HepG2 (cell line): ENCODE data around the gene FSHR. TPM values are rescaled to one million over a fixed set of nuclear protein-coding genes. Genes with fewer than 3 reads are reported as not detected.

Source experiments
- ATAC-seq: fragments of 200-7000 bp; cut with Tn5 transposase; 3 replicates; pipeline ENCODE4 v1.9.1; 2020; ENCODE audit warnings: mild to moderate bottlenecking, moderate library complexity
- BruUV-seq: library from RNA; stranded (reverse); fragments of 400-500 nt; replicated peaks from 2 replicates; lab custom pipeline; 2021; lab: Mats Ljungman, UMichigan
- CTCF ChIA-PET: fragments of 300-600 bp; formaldehyde crosslinking; extraction: SDS; loops from one replicate; lab custom pipeline; 2021; ENCODE audit warnings: low total read pairs, inconsistent platforms, low intra/inter-chr PET ratio; lab: Yijun Ruan, JAX
- POLR2A ChIA-PET: fragments of 350-600 bp; sonication (Branson Sonifier 250); formaldehyde crosslinking; loops from one replicate; lab custom pipeline; 2020; ENCODE audit warnings: antibody characterized with exemption, inconsistent platforms; lab: Yijun Ruan, JAX
- DNase-seq: peaks from one replicate; pipeline ENCODE4 v3.0.0-alpha.2; 2015; ENCODE audit warnings: low spot score
- FAIRE-seq: peaks from 3 replicates; lab custom pipeline; 2011; peaks lifted over from hg19 to GRCh38; lab: Jason Lieb, UNC
- H2AFZ ChIP-seq: one replicate; pipeline ENCODE4 v1.6.1; 2011; ENCODE audit warnings: low read length, inconsistent platforms
- H3K27ac ChIP-seq: fragments of 300-600 bp; 3 replicates; pipeline ENCODE4 v1.8.0; 2011; ENCODE audit warnings: mixed run types, mild to moderate bottlenecking, mixed read lengths, low read length, inconsistent platforms; ENCODE audit not compliant: insufficient read depth; ENCODE audit errors: extremely low read length
- H3K27me3 ChIP-seq, 2 experiments: fragments of 200-600 bp in 1 of 2; 2 replicates in 1 of 2; 3 replicates in 1 of 2; pipeline versions ENCODE4 v1.6.0 to v1.8.0; 2011; ENCODE audit warnings: low read length in 2 of 2, mild to moderate bottlenecking in 2 of 2, moderate library complexity in 2 of 2, inconsistent platforms in 1 of 2; ENCODE audit not compliant: insufficient read depth in 2 of 2, control insufficient read depth in 1 of 2
- H3K36me3 ChIP-seq, 2 experiments: fragments of 200-600 bp in 1 of 2; replicated peaks in 1 of 2; 2 replicates in 1 of 2; 3 replicates in 1 of 2; pipeline versions ENCODE4 v1.5.1 to v1.8.0; 2011; ENCODE audit warnings: low read length in 2 of 2, inconsistent platforms in 1 of 2; ENCODE audit not compliant: insufficient read depth in 2 of 2, control insufficient read depth in 1 of 2
- H3K4me1 ChIP-seq: 2 replicates; pipeline ENCODE4 v1.5.1; 2012; ENCODE audit warnings: low read length, inconsistent platforms; ENCODE audit not compliant: insufficient read depth
- H3K4me2 ChIP-seq: 2 replicates; pipeline ENCODE4 v1.6.0; 2011; ENCODE audit warnings: low read depth, low read length, inconsistent platforms
- H3K4me3 ChIP-seq, 3 experiments: fragments of 200-600 bp in 1 of 3; sonication (generic), shearing (Covaris generic) in 1 of 3; replicated peaks in 1 of 3; 2 replicates each; pipeline ENCODE4 v1.5.1; 2011 to 2016; ENCODE audit warnings: low read length in 3 of 3, inconsistent platforms in 2 of 3, low read depth in 2 of 3, mild to moderate bottlenecking in 2 of 3, control low read depth in 1 of 3, mixed read lengths in 1 of 3; ENCODE audit not compliant: insufficient read depth in 1 of 3
- H3K79me2 ChIP-seq: one replicate; pipeline ENCODE4 v1.6.1; 2011; ENCODE audit warnings: low read length, inconsistent platforms; ENCODE audit not compliant: insufficient read depth
- H3K9ac ChIP-seq: 2 replicates; pipeline ENCODE4 v1.6.0; 2011; ENCODE audit warnings: mild to moderate bottlenecking, low read depth, low read length, inconsistent platforms; ENCODE audit not compliant: insufficient read depth
- H3K9me3 ChIP-seq: 2 replicates; pipeline ENCODE4 v1.5.1; 2012; ENCODE audit warnings: mild to moderate bottlenecking, low read length
- H4K20me1 ChIP-seq: 2 replicates; pipeline ENCODE4 v1.6.0; 2011; ENCODE audit warnings: inconsistent platforms, mild to moderate bottlenecking, low read length, moderate library complexity; ENCODE audit not compliant: insufficient read depth
- ADNP ChIP-seq: sonication (generic); formaldehyde crosslinking; IDR thresholded peaks from 2 replicates; pipeline ENCODE4 v1.4.0; 2020; ENCODE audit warnings: missing genetic modification reagents
- FOXO4 ChIP-seq: sonication (generic); formaldehyde crosslinking; conservative IDR thresholded peaks from 2 replicates; pipeline ENCODE4 v1.8.1; 2023; ENCODE audit warnings: missing genetic modification reagents
- HES4 ChIP-seq: sonication (generic); formaldehyde crosslinking; IDR thresholded peaks from 2 replicates; pipeline ENCODE4 v1.9.0; 2021; ENCODE audit warnings: mild to moderate bottlenecking, missing genetic modification reagents, borderline replicate concordance
- KDM1A ChIP-seq: IDR thresholded peaks from 2 replicates; pipeline ENCODE4 v1.6.1; 2016; ENCODE audit warnings: missing compliant biosample characterization
- MIER3 ChIP-seq: IDR thresholded peaks from 2 replicates; pipeline ENCODE4 v1.6.1; 2016; ENCODE audit warnings: missing compliant biosample characterization, borderline replicate concordance
- NONO ChIP-seq, 2 experiments: fragments of 450-650 bp in 1 of 2; sonication (generic) in 1 of 2; formaldehyde crosslinking in 1 of 2; IDR thresholded peaks in 1 of 2; conservative IDR thresholded peaks in 1 of 2; 2 replicates each; pipeline versions ENCODE4 v1.6.1 to v1.8.0; 2017 to 2022; ENCODE audit warnings: mild to moderate bottlenecking in 1 of 2, missing genetic modification reagents in 1 of 2, moderate library complexity in 1 of 2
- RNF2 ChIP-seq: fragments of 450-650 bp; conservative IDR thresholded peaks from 2 replicates; pipeline ENCODE4 v1.6.1; 2016; ENCODE audit warnings: low read depth
- SNAPC5 ChIP-seq: sonication (generic); formaldehyde crosslinking; IDR thresholded peaks from 2 replicates; pipeline ENCODE4 v1.8.1; 2023; ENCODE audit warnings: mild to moderate bottlenecking, missing genetic modification reagents, borderline replicate concordance
- TRIM22 ChIP-seq: fragments of 450-650 bp; IDR thresholded peaks from 2 replicates; pipeline ENCODE4 v1.6.1; 2017
- XRCC5 ChIP-seq: fragments of 200-400 bp; formaldehyde crosslinking; optimal IDR thresholded peaks from 2 replicates; pipeline ENCODE3; 2017; ENCODE audit warnings: mild to moderate bottlenecking, low read length
- ZNF496 ChIP-seq: sonication (generic); formaldehyde crosslinking; IDR thresholded peaks from 2 replicates; pipeline ENCODE4 v1.8.1; 2023; ENCODE audit warnings: mild to moderate bottlenecking, moderate library complexity, missing genetic modification reagents; ENCODE audit not compliant: insufficient replicate concordance
- ZNF547 ChIP-seq: sonication (generic); formaldehyde crosslinking; IDR thresholded peaks from 2 replicates; pipeline ENCODE4 v1.5.1; 2020; ENCODE audit warnings: mild to moderate bottlenecking, missing genetic modification reagents
- ZNF557 ChIP-seq: sonication (generic); formaldehyde crosslinking; IDR thresholded peaks from 2 replicates; pipeline ENCODE4 v1.4.0; 2020; ENCODE audit warnings: missing genetic modification reagents
- ZNF747 ChIP-seq: sonication (generic); formaldehyde crosslinking; IDR thresholded peaks from 2 replicates; pipeline ENCODE4 v1.8.1; 2023; ENCODE audit warnings: missing genetic modification reagents, mild to moderate bottlenecking, borderline replicate concordance
- WGBS: methylation state at CpG from one replicate; pipeline ENCODE4 v1.1.6; 2017; ENCODE audit warnings: low lambda C conversion rate; 5-methylcytosine and 5-hydroxymethylcytosine counted together
- in situ Hi-C: cut with HindIII; loops from 2 replicates; pipeline ENCODE4 v1.10.0; 2017; ENCODE audit warnings: low pct_unique_long_range_greater_than_20kb; ENCODE audit not compliant: extremely low pct_ligation_motif_present
- intact Hi-C: fragments of 100-400 bp; cut with micrococcal nuclease; formaldehyde crosslinking; loops from one replicate; pipeline ENCODE4 v1.10.0; 2022; ENCODE audit not compliant: unreplicated experiment
- polyA plus RNA-seq, 8 experiments: library from polyadenylated mRNA; depleted of rRNA in 3 of 8; stranded (reverse) in 7 of 8; unstranded in 1 of 8; fragments of >200 nt; fragmentation: Illumina TruSeq in 4 of 8; extraction: Trizol in 4 of 8; gene quantifications; 2 replicates each; pipeline versions ENCODE4 v1.2.1 to v1.2.3, GENCODE V29; 2011 to 2016; ENCODE audit warnings: low read depth in 4 of 8, missing spikeins in 1 of 8, mixed read lengths in 1 of 8; ENCODE audit not compliant: insufficient read depth in 1 of 8
- total RNA-seq, 5 experiments: library from RNA; depleted of rRNA; stranded (reverse); fragments of >200 nt; fragmentation: Illumina TruSeq; extraction: Trizol; gene quantifications; 2 replicates each; pipeline ENCODE4 v1.2.3, GENCODE V29; 2016; ENCODE audit warnings: low read depth in 1 of 5

The FSHR gene
- total and polyA plus RNA-seq, 2 of the 13 experiments (the other 11 are each of a cell fraction or from before 2014, with no cell fraction given) = not detected

GRCh38 chr2:48979691-48980090, 174.6 kb downstream of the FSHR start:
- TF ChIP-seq RNF2 = no peak
- TF ChIP-seq NONO (IDR thresholded peaks at IDR 0.05) = no peak
- no peak for TF ChIP-seq NONO (CRISPR knock-in tag; conservative IDR thresholded peaks at IDR 0.05)
- TF ChIP-seq SNAPC5 (CRISPR knock-in tag) = no peak
- no peak for TF ChIP-seq ZNF747
- TF ChIP-seq KDM1A (CRISPR knock-in tag) = no peak
- TF ChIP-seq FOXO4 = no peak
- no peak for TF ChIP-seq ADNP (CRISPR knock-in tag)
- no peak for TF ChIP-seq HES4 (CRISPR knock-in tag)
- no peak for TF ChIP-seq MIER3 (CRISPR knock-in tag)
- TF ChIP-seq ZNF496 (CRISPR knock-in tag) = no peak
- no peak for TF ChIP-seq ZNF557
- TF ChIP-seq XRCC5 = no peak
- TF ChIP-seq TRIM22 = no peak
- TF ChIP-seq ZNF547 (CRISPR knock-in tag) = no peak
- Histone ChIP-seq H3K36me3 (no peaks in the 10 kb centered on the region), H3K27me3 (no peaks in the 10 kb centered on the region), H3K27ac (no peak overlapping the region), H3K79me2 (no peaks in the 10 kb centered on the region), H3K9ac (no peak overlapping the region), H3K4me2 (no peak overlapping the region), H3K4me1 (no peaks in the 10 kb centered on the region), H4K20me1 (no peaks in the 10 kb centered on the region), H2AFZ (no peak overlapping the region), H3K9me3 (no peaks in the 10 kb centered on the region), H3K4me3 (no peak overlapping the region)
- in situ Hi-C loops (no loop called here), intact Hi-C loops (no loop called here)
- FAIRE-seq (no peak), ATAC-seq (no peak), DNase-seq (no peak)
- WGBS = 29% methylated on average over 4 of the region's 4 CpGs
- POLR2A ChIA-PET = no interaction called here
- CTCF ChIA-PET = no interaction called here
- BruUV-seq = no TSS peak
